Kidney (tissue), 14 donors: ENCODE results near the gene TBC1D1. TPM values are rescaled to one million over a fixed set of nuclear protein-coding genes. Genes with fewer than 3 reads are reported as not detected.

Experiments
- DNase-seq, 5 donors: peaks; one replicate each; pipeline ENCODE4 v3.0.0-alpha.2; 2013 to 2020
- FAIRE-seq: peaks from 2 replicates; lab custom pipeline; 2012; peaks lifted over from hg19 to GRCh38; lab: Jason Lieb, UNC
- H3K27ac ChIP-seq, 2 donors: one replicate each; pipeline ENCODE4 v1.7.0; 2013; ENCODE audit warnings: low read depth in 2 of 2, low read length in 2 of 2, inconsistent platforms in 1 of 2
- H3K27me3 ChIP-seq: one replicate; pipeline ENCODE4 v1.7.1; 2013; ENCODE audit warnings: low read length, inconsistent platforms; ENCODE audit not compliant: control insufficient read depth, insufficient read depth
- H3K36me3 ChIP-seq, 3 donors: one replicate each; pipeline versions ENCODE4 v1.7.0 to v1.7.1; 2013; ENCODE audit warnings: low read length in 3 of 3, control low read depth in 1 of 3, inconsistent platforms in 1 of 3; ENCODE audit not compliant: insufficient read depth in 3 of 3, control insufficient read depth in 2 of 3
- H3K4me1 ChIP-seq, 3 donors: one replicate each; pipeline versions ENCODE4 v1.7.0 to v1.7.1; 2013; ENCODE audit warnings: low read length in 3 of 3, inconsistent platforms in 1 of 3, low read depth in 1 of 3; ENCODE audit not compliant: control insufficient read depth in 2 of 3, insufficient read depth in 2 of 3
- H3K4me3 ChIP-seq, 3 donors: one replicate each; pipeline versions ENCODE4 v1.7.0 to v1.8.1; 2013; ENCODE audit warnings: low read length in 3 of 3, control low read depth in 1 of 3, inconsistent platforms in 1 of 3
- H3K9ac ChIP-seq, 3 donors: one replicate each; pipeline versions ENCODE4 v1.7.0 to v1.7.1; 2013; ENCODE audit warnings: low read length in 3 of 3, control low read depth in 1 of 3, inconsistent platforms in 1 of 3
- H3K9me3 ChIP-seq, 3 donors: one replicate each; pipeline versions ENCODE4 v1.7.0 to v1.7.1; 2013; ENCODE audit warnings: low read length in 3 of 3, control low read depth in 1 of 3, inconsistent platforms in 1 of 3; ENCODE audit not compliant: control insufficient read depth in 2 of 3, insufficient read depth in 1 of 3
- CTCF ChIP-seq: IDR thresholded peaks from 3 replicates; pipeline ENCODE4 v1.5.1; 2012; ENCODE audit warnings: mild to moderate bottlenecking, moderate library complexity, borderline replicate concordance; ENCODE audit not compliant: insufficient read depth; ENCODE audit errors: extremely low read depth
- intact Hi-C: fragments of 100-400 bp; cut with DNase I; formaldehyde crosslinking; loops from one replicate; pipeline ENCODE4 v1.11.1; 2022
- polyA plus RNA-seq: library from polyadenylated mRNA; stranded (reverse); fragments of 350-450 nt; fragmentation: Illumina TruSeq; extraction: RNeasy Lipid Tissue Mini Kit (QIAGEN cat#74804); gene quantifications from one replicate; pipeline ENCODE4 v1.2.3, GENCODE V29; 2014; ENCODE audit warnings: low read depth, low replicate concordance; ENCODE audit not compliant: insufficient read depth
- total RNA-seq: library from RNA; stranded (reverse); fragmentation: NEBNext Ultra II Directional; extraction: Animal tissue kit (Norgen Biotek cat#: 25700); gene quantifications from one replicate; pipeline ENCODE4 v1.2.1, GENCODE V29; 2021
- donor health status: control.
- donor health status: control.
- donor health status: control.
- donor health status: control.
- donor health status: control.
- donor health status: DM: yes; HTN: yes; CAD: no.
- donor health status: Normal renal cell carcinoma (clear cell type).

The TBC1D1 gene
- total and polyA plus RNA-seq, 2 donors from 2014 or later: 170 to 182 TPM

- intact Hi-C loops: loop anchor here (2.0 kb wide), 1 partner anchor 550 kb away; no protein-coding TSS in a partner anchor
- DNase-seq (no peak), FAIRE-seq (no peak)
- Histone ChIP-seq H3K4me1 (peaks cover 0 to 3% (median 0%) of the 10 kb centered on the region in 3 donors), H3K27ac (no peak overlapping the region), H3K36me3 (no peaks in the 10 kb centered on the region), H3K9ac (no peak overlapping the region), H3K27me3 (no peaks in the 10 kb centered on the region), H3K9me3 (no peaks in the 10 kb centered on the region), H3K4me3 (no peak overlapping the region)
- TF ChIP-seq CTCF: no peak
These were observed 289.6 kb downstream of the TBC1D1 start for GRCh38 chr4:38180456-38180855.

DNA sequence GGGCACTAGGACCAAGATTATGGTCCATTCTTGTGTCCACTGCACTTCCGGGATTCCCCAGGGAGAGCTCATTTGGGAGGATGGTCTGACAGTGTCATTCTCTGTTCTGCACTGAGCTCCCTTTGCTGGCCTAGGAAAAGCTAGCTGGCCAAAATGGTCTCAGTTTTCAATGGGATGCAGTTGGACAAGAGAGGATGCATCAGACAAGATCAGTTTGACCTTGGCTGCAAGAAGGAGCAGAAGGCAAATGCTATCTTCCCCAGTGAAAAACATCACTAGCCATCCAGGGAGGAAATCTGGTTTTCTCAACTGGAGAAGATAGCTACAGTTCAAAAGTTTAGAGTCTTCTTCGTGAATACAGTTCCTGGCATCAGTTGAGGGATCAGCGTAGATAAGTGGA lies 290.4 kb downstream of the TBC1D1 start:
- TF ChIP-seq CTCF: no peak
- FAIRE-seq (no peak), DNase-seq (no peak)
- Histone ChIP-seq H3K9me3 (no peaks in the 10 kb centered on the region), H3K4me3 (no peak overlapping the region), H3K4me1 (peaks cover 0 to 3% (median 0%) of the 10 kb centered on the region in 3 donors), H3K9ac (no peak overlapping the region), H3K27me3 (no peaks in the 10 kb centered on the region), H3K36me3 (no peaks in the 10 kb centered on the region), H3K27ac (no peak overlapping the region)
- intact Hi-C loops: loop anchor here (2.0 kb wide), 1 partner anchor 550 kb away; no protein-coding TSS in a partner anchor

GRCh38 chr4:38182334-38182998 lies 291.6 kb downstream of the TBC1D1 start:
- Histone ChIP-seq H3K4me1 (peaks cover 0 to 3% (median 0%) of the 10 kb centered on the region in 3 donors), H3K36me3 (no peaks in the 10 kb centered on the region), H3K9me3 (no peaks in the 10 kb centered on the region), H3K27me3 (no peaks in the 10 kb centered on the region), H3K9ac (no peak overlapping the region), H3K27ac (no peak overlapping the region), H3K4me3 (no peak overlapping the region)
- no peak for FAIRE-seq
- no peak for TF ChIP-seq CTCF
- peak in 1 of 5 donors; percentile 77 for DNase-seq
- intact Hi-C loops: no loop called here
